ENCODE results near the gene MSANTD1.

- TF ChIP-seq CHD1 (IDR thresholded peaks at IDR 0.05; ENCODE audit: low read depth, low read length) = no peak
- TF ChIP-seq EP300 (IDR thresholded peaks at IDR 0.05; ENCODE audit: borderline replicate concordance in 1 of 2, control insufficient read depth in 1 of 2, low read depth in 2 of 2, low read length in 2 of 2) = no peak
- TF ChIP-seq, protein P1, sequence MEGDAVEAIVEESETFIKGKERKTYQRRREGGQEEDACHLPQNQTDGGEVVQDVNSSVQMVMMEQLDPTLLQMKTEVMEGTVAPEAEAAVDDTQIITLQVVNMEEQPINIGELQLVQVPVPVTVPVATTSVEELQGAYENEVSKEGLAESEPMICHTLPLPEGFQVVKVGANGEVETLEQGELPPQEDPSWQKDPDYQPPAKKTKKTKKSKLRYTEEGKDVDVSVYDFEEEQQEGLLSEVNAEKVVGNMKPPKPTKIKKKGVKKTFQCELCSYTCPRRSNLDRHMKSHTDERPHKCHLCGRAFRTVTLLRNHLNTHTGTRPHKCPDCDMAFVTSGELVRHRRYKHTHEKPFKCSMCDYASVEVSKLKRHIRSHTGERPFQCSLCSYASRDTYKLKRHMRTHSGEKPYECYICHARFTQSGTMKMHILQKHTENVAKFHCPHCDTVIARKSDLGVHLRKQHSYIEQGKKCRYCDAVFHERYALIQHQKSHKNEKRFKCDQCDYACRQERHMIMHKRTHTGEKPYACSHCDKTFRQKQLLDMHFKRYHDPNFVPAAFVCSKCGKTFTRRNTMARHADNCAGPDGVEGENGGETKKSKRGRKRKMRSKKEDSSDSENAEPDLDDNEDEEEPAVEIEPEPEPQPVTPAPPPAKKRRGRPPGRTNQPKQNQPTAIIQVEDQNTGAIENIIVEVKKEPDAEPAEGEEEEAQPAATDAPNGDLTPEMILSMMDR (IDR thresholded peaks at IDR 0.05 in 2 of 3, conservative IDR thresholded peaks at IDR 0.05 in 1 of 3; ENCODE audit: control insufficient read depth in 2 of 3, extremely low read depth in 1 of 3, insufficient read depth in 1 of 3, low read depth in 3 of 3, low read length in 3 of 3) = no peak
- TF ChIP-seq ETV6 (conservative IDR thresholded peaks at IDR 0.05 in 1 of 2, IDR thresholded peaks at IDR 0.05 in 1 of 2; ENCODE audit: borderline replicate concordance in 1 of 2, low read depth in 1 of 2) = no peak
- TF ChIP-seq EZH2 (IDR thresholded peaks at IDR 0.05; ENCODE audit: borderline replicate concordance, control insufficient read depth, low read depth, low read length) = no peak
- TF ChIP-seq E4F1 (IDR thresholded peaks at IDR 0.05; ENCODE audit: borderline replicate concordance, partially characterized antibody) = no peak
- TF ChIP-seq CBX5 (IDR thresholded peaks at IDR 0.05; ENCODE audit: low read depth) = no peak
- no peak for TF ChIP-seq REST (IDR thresholded peaks at IDR 0.05; ENCODE audit: low read depth, low read length)
- TF ChIP-seq BRCA1 (IDR thresholded peaks at IDR 0.05; ENCODE audit: low read depth, low read length) = no peak
Observed at GRCh38 chr4:3283916-3284315, 35.0 kb downstream of the MSANTD1 start.
